ENCODE measurements around the gene SUV39H1. TPM values are rescaled to one million over a fixed set of nuclear protein-coding genes. Genes with fewer than 3 reads are reported as not detected.

The SUV39H1 gene
- total RNA-seq, 4 donors from 2014 or later = 0.59 to 7.8 (median 3.8) TPM

DNA sequence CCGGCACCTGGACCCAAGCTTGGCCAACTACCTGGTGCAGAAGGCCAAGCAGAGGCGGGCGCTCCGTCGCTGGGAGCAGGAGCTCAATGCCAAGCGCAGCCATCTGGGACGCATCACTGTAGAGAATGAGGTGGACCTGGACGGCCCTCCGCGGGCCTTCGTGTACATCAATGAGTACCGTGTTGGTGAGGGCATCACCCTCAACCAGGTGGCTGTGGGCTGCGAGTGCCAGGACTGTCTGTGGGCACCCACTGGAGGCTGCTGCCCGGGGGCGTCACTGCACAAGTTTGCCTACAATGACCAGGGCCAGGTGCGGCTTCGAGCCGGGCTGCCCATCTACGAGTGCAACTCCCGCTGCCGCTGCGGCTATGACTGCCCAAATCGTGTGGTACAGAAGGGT, 3.7 kb downstream of the SUV39H1 start:
- no peaks in the 10 kb centered on the region for H3K4me1 ChIP-seq
- no peak overlapping the region for H3K27ac ChIP-seq
- intact Hi-C loops (cut with DNase I; ENCODE audit: low total_unique reads) = no loop called here
- no peak overlapping the region for H3K4me3 ChIP-seq
- DNase-seq = no peak
- TF ChIP-seq, protein P1, sequence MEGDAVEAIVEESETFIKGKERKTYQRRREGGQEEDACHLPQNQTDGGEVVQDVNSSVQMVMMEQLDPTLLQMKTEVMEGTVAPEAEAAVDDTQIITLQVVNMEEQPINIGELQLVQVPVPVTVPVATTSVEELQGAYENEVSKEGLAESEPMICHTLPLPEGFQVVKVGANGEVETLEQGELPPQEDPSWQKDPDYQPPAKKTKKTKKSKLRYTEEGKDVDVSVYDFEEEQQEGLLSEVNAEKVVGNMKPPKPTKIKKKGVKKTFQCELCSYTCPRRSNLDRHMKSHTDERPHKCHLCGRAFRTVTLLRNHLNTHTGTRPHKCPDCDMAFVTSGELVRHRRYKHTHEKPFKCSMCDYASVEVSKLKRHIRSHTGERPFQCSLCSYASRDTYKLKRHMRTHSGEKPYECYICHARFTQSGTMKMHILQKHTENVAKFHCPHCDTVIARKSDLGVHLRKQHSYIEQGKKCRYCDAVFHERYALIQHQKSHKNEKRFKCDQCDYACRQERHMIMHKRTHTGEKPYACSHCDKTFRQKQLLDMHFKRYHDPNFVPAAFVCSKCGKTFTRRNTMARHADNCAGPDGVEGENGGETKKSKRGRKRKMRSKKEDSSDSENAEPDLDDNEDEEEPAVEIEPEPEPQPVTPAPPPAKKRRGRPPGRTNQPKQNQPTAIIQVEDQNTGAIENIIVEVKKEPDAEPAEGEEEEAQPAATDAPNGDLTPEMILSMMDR (IDR thresholded peaks at IDR 0.05) = no peak
- no peak for TF ChIP-seq POLR2A (IDR thresholded peaks at IDR 0.05)
- H3K36me3 ChIP-seq = no peaks in the 10 kb centered on the region
- H3K9me3 ChIP-seq = no peaks in the 10 kb centered on the region
- no peaks in the 10 kb centered on the region for H3K27me3 ChIP-seq

DNA sequence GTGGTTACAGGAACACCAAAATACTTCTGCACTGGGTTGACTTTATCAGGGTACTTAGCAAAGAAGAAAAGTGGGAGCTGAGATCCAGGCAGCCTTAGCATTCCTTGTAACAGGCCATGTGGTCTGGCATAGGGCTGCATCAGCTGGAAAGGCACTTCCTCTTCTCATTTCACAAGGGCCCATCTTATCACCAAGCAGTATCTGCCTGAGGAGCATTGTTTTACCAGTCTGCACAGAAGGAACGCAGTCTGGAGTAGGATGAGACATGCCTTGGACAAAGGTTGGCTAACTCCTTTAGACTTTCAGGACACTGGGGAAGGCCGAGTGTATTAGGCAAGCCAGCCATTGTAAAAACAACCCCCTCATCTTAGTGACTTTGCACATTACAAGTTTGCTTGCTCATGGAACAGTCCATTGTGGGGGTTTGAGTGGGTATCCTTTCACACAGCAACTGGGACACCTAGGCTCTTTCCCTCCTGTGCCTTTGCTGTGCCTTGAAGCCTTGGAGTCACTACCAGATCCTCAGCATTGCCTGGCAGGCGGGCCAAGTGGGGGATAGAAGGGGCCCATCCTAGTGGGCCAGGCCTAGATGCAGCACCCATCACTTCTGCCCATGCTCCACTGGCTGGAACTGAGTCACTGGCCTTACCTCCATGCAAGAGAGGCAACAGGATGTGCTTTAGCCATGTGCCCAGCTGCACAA, 4.6 kb downstream of the SUV39H1 start:
- Histone ChIP-seq H3K36me3 (no peaks in the 10 kb centered on the region), H3K27me3 (no peaks in the 10 kb centered on the region), H3K27ac (no peak overlapping the region), H3K4me3 (no peak overlapping the region), H3K4me1 (no peaks in the 10 kb centered on the region), H3K9me3 (no peaks in the 10 kb centered on the region)
- no peak for DNase-seq
- intact Hi-C loops (cut with DNase I; ENCODE audit: low total_unique reads) = no loop called here
- TF ChIP-seq, protein P1 (IDR thresholded peaks at IDR 0.05) = no peak
- TF ChIP-seq POLR2A (IDR thresholded peaks at IDR 0.05) = no peak

DNA sequence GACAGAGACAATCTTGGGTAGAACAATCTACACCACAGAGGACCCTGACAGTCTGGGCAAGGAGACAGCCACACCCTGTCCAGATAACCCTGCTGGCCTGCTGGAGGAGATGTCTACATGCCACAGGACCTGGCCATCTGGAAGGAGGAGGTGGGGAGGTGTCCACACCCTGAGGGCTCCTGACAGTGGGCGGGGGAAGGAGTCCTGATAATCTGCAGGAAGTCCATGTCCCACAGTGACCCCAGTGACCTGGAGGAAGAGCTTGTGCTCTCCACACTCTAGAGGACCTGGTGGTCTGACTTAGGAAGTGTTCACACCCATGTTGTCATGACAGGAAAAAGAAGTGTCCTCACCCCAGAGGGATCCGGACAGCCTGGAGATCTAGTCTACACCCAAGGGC, 5.5 kb downstream of the SUV39H1 start:
- intact Hi-C loops (cut with DNase I; ENCODE audit: low total_unique reads) = no loop called here
- no peak overlapping the region for H3K4me3 ChIP-seq
- no peaks in the 10 kb centered on the region for H3K4me1 ChIP-seq
- H3K36me3 ChIP-seq = no peaks in the 10 kb centered on the region
- H3K27me3 ChIP-seq = no peaks in the 10 kb centered on the region
- DNase-seq = no peak
- no peaks in the 10 kb centered on the region for H3K9me3 ChIP-seq
- no peak overlapping the region for H3K27ac ChIP-seq
- TF ChIP-seq, protein P1 (IDR thresholded peaks at IDR 0.05) = no peak
- TF ChIP-seq POLR2A (IDR thresholded peaks at IDR 0.05) = no peak

DNA sequence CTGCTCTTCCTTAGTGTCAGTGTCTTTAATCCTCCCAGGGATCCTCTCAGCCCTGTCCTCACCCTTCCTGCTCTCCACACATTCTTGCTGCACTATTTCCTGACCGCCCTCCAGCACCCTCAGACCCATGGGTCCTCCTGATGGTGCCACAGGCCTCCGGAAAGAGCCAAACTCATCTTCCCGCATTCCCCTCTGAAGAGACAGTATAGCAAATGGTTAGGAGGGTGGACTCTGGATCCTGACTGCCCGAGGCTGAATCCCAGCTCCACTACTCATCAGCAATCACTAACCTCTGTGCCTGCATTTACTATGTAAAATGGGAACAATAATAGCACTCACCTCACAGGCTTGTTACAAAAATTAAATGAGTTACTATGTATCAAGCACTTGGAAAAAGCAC, 6.2 kb downstream of the SUV39H1 start:
- Histone ChIP-seq H3K9me3 (no peaks in the 10 kb centered on the region), H3K27ac (no peak overlapping the region), H3K27me3 (no peaks in the 10 kb centered on the region), H3K4me1 (no peaks in the 10 kb centered on the region), H3K36me3 (no peaks in the 10 kb centered on the region), H3K4me3 (no peak overlapping the region)
- TF ChIP-seq, protein P1 (IDR thresholded peaks at IDR 0.05) = no peak
- no peak for TF ChIP-seq POLR2A (IDR thresholded peaks at IDR 0.05)
- no peak for DNase-seq
- intact Hi-C loops (cut with DNase I; ENCODE audit: low total_unique reads) = no loop called here

DNA sequence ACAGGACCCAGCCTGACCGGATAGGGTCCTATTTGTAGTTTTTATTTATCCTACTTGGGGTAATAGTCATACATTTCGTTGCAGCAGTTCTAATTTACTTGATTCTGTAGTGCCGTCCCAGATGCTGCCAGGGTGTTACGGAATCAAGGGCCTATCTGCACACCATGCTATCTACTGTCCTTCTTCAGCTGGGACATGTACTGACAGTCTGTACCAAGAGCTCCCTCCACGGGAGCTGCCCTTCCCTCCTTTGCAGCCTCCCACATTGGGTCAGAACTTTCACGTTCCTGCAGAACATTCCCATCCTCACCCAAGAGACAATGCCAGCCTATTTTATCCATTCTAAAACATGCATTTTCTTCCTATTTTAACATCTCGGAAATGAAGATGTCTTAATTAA, 6.7 kb downstream of the SUV39H1 start:
- no peaks in the 10 kb centered on the region for H3K4me1 ChIP-seq
- H3K36me3 ChIP-seq = no peaks in the 10 kb centered on the region
- no peak overlapping the region for H3K4me3 ChIP-seq
- intact Hi-C loops (cut with DNase I; ENCODE audit: low total_unique reads) = no loop called here
- no peak overlapping the region for H3K27ac ChIP-seq
- no peaks in the 10 kb centered on the region for H3K27me3 ChIP-seq
- TF ChIP-seq, protein P1 (IDR thresholded peaks at IDR 0.05) = no peak
- no peak for TF ChIP-seq POLR2A (IDR thresholded peaks at IDR 0.05)
- no peak for DNase-seq
- no peaks in the 10 kb centered on the region for H3K9me3 ChIP-seq

All from uterus (tissue), 4 donors.